ENCODE data around the gene ANAPC2. TPM values are rescaled to one million over a fixed set of nuclear protein-coding genes. Genes with fewer than 3 reads are reported as not detected.

The ANAPC2 gene
- total RNA-seq, 1 donor from 2014 or later: 65.0 TPM

GRCh38 chr9:137185921-137186320 is 2.4 kb downstream of the ANAPC2 start:
- Mint-ChIP-seq H3K4me3 (no peak overlapping the region), H3K27ac (no peak overlapping the region), H3K36me3 (no peaks in the 10 kb centered on the region), H3K4me1 (ENCODE audit: unreplicated experiment) (peaks cover 5% of the 10 kb centered on the region), H3K9me3 (no peaks in the 10 kb centered on the region), H3K27me3 (no peaks in the 10 kb centered on the region)
- DNase-seq (ENCODE audit: extremely low spot score, unreplicated experiment): no peak
- no peak for TF ChIP-seq CTCF (conservative IDR thresholded peaks at IDR 0.05)

- no peak for TF ChIP-seq CTCF (conservative IDR thresholded peaks at IDR 0.05)
- no peak for DNase-seq (ENCODE audit: extremely low spot score, unreplicated experiment)
- Mint-ChIP-seq H3K4me3 (no peak overlapping the region), H3K9me3 (no peaks in the 10 kb centered on the region), H3K27ac (no peak overlapping the region), H3K4me1 (ENCODE audit: unreplicated experiment) (peaks cover 5% of the 10 kb centered on the region), H3K36me3 (no peaks in the 10 kb centered on the region), H3K27me3 (no peaks in the 10 kb centered on the region)
Observed at GRCh38 chr9:137184881-137185660, 3.3 kb downstream of the ANAPC2 start.

- no peak for TF ChIP-seq CTCF (conservative IDR thresholded peaks at IDR 0.05)
Observed at GRCh38 chr9:137183980-137184595, 4.3 kb downstream of the ANAPC2 start.

GRCh38 chr9:137182836-137183235 is 5.5 kb downstream of the ANAPC2 start:
- Mint-ChIP-seq H3K27ac (no peak overlapping the region), H3K4me1 (ENCODE audit: unreplicated experiment) (peaks cover 5% of the 10 kb centered on the region), H3K27me3 (no peaks in the 10 kb centered on the region), H3K36me3 (no peaks in the 10 kb centered on the region), H3K9me3 (no peaks in the 10 kb centered on the region), H3K4me3 (no peak overlapping the region)
- no peak for TF ChIP-seq CTCF (conservative IDR thresholded peaks at IDR 0.05)
- DNase-seq (ENCODE audit: extremely low spot score, unreplicated experiment): no peak

More at GRCh38 chr9:137183980-137184595, 4.3 kb downstream of the ANAPC2 start:
- Mint-ChIP-seq H3K9me3 (no peaks in the 10 kb centered on the region), H3K4me3 (no peak overlapping the region), H3K27ac (no peak overlapping the region), H3K36me3 (no peaks in the 10 kb centered on the region), H3K27me3 (no peaks in the 10 kb centered on the region), H3K4me1 (ENCODE audit: unreplicated experiment) (peaks cover 5% of the 10 kb centered on the region)
- no peak for DNase-seq (ENCODE audit: extremely low spot score, unreplicated experiment)

- Mint-ChIP-seq H3K4me1 (ENCODE audit: unreplicated experiment) (peaks cover 1% of the 10 kb centered on the region), H3K36me3 (no peaks in the 10 kb centered on the region), H3K27ac (no peak overlapping the region), H3K27me3 (no peaks in the 10 kb centered on the region), H3K4me3 (no peak overlapping the region), H3K9me3 (no peaks in the 10 kb centered on the region)
- DNase-seq (ENCODE audit: extremely low spot score, unreplicated experiment): no peak
- TF ChIP-seq CTCF (conservative IDR thresholded peaks at IDR 0.05): no peak
Observed at GRCh38 chr9:137181680-137182079, 6.7 kb downstream of the ANAPC2 start.

Data from type B pancreatic cell (in vitro differentiated cells).